Activated effector memory CD4-positive, alpha-beta T cell treated with Interleukin-2 at 50 U/mL for 16 hours (primary cell): ENCODE measurements around the gene SLC8A2.
A peak's percentile ranks its signal among the peaks of the same experiment; 100 is the strongest.
"Not testable (repeated sequence)": the region's sequence is repeated elsewhere in the genome, so short reads cannot be mapped to it uniquely, and the experiment has no call there.

ENCODE experiments used
- DNase-seq: peaks from one replicate; pipeline ENCODE4 v3.0.0-alpha.2; 2020

Gene SLC8A2

GRCh38 chr19:47428177-47428894, 43.4 kb downstream of the SLC8A2 start:
- DNase-seq, result peak; percentile 58

GRCh38 chr19:47427241-47428176, 44.2 kb downstream of the SLC8A2 start:
- peak; percentile 42 for DNase-seq

- no peak for DNase-seq
These were observed 48.4 kb downstream of the SLC8A2 start for GRCh38 chr19:47423203-47423882.

GRCh38 chr19:47422417-47423163, 49.1 kb downstream of the SLC8A2 start:
- no peak for DNase-seq

- no peak for DNase-seq
These were observed 49.8 kb downstream of the SLC8A2 start for GRCh38 chr19:47421844-47422395.

GRCh38 chr19:47421244-47421786, 50.4 kb downstream of the SLC8A2 start:
- no peak for DNase-seq

- DNase-seq, result no peak
These were observed 51.9 kb downstream of the SLC8A2 start for GRCh38 chr19:47419789-47420188.

GRCh38 chr19:47419030-47419783, 52.5 kb downstream of the SLC8A2 start, which contains the start of gene MEIS3:
MEIS3 (minus strand) TSS chr19:47419527; CDS start chr19:47419081, 446 bp downstream.
- DNase-seq, result no peak

- no peak for DNase-seq
These were observed 53.0 kb downstream of the SLC8A2 start for GRCh38 chr19:47418692-47419029.

- no peak for DNase-seq
These were observed 53.7 kb downstream of the SLC8A2 start for GRCh38 chr19:47417746-47418691.

- DNase-seq, result no peak
These were observed 54.5 kb downstream of the SLC8A2 start for GRCh38 chr19:47417107-47417745.

GRCh38 chr19:47416643-47416985, 55.1 kb downstream of the SLC8A2 start:
- no peak for DNase-seq

GRCh38 chr19:47415953-47416642, 55.6 kb downstream of the SLC8A2 start:
- DNase-seq, result no peak

GRCh38 chr19:47414469-47414868, 57.2 kb downstream of the SLC8A2 start:
- DNase-seq, result no peak

- no peak for DNase-seq
These were observed 57.8 kb downstream of the SLC8A2 start for GRCh38 chr19:47413941-47414340.

GRCh38 chr19:47411696-47412095, 60.0 kb downstream of the SLC8A2 start:
- not testable (repeated sequence) for DNase-seq

GRCh38 chr19:47411101-47411500, 60.6 kb downstream of the SLC8A2 start:
- DNase-seq, result no peak

GRCh38 chr19:47408156-47408938, 63.3 kb downstream of the SLC8A2 start:
- no peak for DNase-seq
